ENCODE measurements around the gene PLEKHG4B.
A peak's percentile ranks its signal among the peaks of the same experiment; 100 is the strongest.

Gene PLEKHG4B

GRCh38 chr5:139579-140442 lies 47.8 kb downstream of the PLEKHG4B start:
- DNase-seq: no peak

DNA sequence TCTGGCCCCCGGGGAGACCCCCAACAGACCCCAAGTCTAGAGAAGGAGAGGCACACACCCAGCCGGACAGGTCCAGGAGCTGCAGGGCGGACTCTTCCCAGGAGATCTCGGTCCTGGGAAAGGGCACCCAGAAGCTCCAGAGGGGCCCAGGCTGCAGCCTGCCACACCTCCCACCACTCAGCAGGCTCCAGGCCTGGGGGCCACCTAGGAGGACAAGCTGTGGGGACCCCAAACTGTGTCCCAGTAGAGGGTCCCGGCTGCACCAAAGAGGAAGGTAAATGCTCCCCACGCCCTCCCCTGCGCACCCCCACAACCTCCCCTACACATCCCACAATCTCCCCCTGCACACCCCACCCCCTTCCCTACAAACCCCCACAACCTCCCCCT lies 48.5 kb downstream of the PLEKHG4B start:
- no peak for DNase-seq

DNA sequence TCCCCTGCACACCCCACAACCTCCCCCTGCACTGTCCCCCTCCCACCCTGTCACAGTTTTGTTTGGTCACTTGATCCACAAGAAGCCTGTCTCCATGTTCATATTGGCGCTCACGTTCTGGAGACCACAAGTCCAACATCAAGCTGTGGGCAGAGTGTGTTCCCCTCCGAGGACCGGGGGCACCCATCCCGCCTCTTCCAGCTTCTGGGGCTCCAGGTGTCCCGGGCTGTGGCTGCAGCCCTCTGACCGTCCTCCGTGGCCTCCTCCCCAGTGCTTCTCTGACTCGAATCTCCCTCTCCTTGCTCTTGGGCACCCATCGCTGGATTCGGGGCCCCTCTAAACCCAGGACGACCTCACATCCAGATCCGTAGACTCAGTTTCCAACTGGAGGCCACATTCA lies 49.2 kb downstream of the PLEKHG4B start:
- no peak for DNase-seq

GRCh38 chr5:141761-142160 lies 49.8 kb downstream of the PLEKHG4B start:
- DNase-seq: no peak

- DNase-seq: no peak
Observed at GRCh38 chr5:142246-142810, 50.4 kb downstream of the PLEKHG4B start.

- no peak for DNase-seq
Observed at GRCh38 chr5:143041-143440, 51.1 kb downstream of the PLEKHG4B start.

- no peak for DNase-seq
Observed at GRCh38 chr5:144941-145340, 53.0 kb downstream of the PLEKHG4B start.

DNA sequence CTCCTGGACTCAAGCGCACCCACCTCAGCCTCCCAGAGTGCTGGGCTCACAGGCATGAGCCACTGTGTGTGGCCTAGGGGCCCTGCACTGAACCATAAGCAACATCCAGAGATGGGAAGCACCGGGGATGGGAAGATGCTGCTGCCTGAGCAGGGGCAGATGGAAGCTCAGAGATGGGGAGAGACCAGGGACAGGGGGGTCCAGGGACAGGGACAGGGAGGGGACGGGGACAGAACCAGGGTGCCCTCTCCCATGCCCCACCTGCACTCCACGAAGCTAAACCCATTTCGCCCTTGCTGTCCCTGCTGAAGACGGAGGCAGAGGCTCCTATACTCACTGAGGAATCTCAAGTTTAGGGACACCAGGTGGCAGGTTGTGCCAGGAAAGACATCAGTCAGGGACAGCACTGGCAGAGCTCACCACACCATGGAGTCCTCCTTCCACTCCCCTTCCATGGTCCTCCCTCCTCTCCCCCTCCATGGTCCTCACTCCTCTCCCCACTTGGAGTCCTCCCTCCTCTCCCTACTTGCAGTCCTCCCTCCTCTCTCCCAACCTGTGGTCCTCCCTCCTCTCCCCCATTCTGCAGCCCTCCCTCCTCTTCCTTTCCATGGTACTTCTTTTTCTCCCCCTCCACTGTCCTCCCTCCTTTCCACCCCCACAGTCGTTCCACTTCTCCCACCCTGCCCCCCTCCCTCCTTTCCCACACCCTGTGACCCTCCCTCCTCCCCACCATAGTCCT lies 53.8 kb downstream of the PLEKHG4B start:
- DNase-seq: no peak

GRCh38 chr5:147751-148150 lies 55.8 kb downstream of the PLEKHG4B start:
- no peak for DNase-seq

- DNase-seq: peak; percentile 47
Observed at GRCh38 chr5:149745-150485, 57.9 kb downstream of the PLEKHG4B start.

- no peak for DNase-seq
Observed at GRCh38 chr5:150746-151145, 58.8 kb downstream of the PLEKHG4B start.

- no peak for DNase-seq
Observed at GRCh38 chr5:152077-152476, 60.1 kb downstream of the PLEKHG4B start.

GRCh38 chr5:153256-153655 lies 61.3 kb downstream of the PLEKHG4B start:
- DNase-seq: no peak

DNA sequence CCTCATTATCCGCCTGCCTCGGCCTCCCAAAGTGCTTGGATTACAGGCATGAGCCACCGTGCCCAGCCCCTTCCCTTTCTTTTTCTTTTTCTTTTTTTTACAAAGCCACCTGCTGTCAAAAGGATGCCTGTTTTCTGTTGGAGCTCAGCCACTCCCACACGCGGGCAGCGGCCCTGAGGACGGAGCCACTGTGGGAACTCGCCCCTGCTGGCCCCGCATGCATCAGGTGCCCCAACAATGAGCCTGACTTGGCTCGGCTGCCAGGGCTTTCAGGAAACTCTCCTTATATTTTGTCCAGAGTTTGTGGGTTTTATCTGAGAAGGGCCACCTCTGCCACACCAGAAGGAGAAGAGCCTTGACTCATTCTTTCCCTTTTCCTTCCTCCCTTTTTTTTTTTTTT lies 62.3 kb downstream of the PLEKHG4B start:
- DNase-seq: no peak

- DNase-seq: no peak
Observed at GRCh38 chr5:154826-155225, 62.9 kb downstream of the PLEKHG4B start.

- no peak for DNase-seq
Observed at GRCh38 chr5:155651-156410, 63.9 kb downstream of the PLEKHG4B start.

DNA sequence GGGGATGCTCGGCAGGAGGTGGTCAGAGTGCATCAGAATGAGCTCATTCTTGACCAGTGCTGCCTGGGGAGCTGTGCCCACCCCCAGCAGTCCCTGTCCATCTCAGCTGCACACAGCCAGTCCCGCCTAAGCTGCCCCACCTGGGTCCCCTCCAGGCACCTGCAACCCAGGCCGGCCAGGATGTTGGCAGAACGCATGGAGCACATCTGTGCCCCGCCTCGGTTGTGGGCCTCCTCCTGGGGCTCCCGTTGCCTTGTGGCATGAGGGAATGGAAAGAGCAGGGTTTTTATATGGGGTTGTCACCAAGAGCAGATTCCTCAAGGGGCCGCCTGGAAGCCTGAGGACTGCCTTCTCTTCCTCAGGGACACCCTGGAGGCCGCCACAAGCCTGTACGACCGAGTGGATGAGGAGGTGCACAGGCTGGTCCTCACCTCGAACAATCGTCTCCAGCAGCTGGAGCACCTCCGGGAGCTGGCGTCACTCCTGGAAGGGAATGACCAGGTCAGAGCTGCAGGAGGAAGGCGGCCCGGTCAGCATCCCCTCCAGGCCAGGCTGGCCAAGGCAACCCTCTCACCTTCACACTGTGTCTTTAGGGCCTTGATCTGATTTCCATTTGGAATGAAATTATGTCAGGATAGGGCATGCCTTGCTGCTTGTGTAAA lies 64.6 kb downstream of the PLEKHG4B start:
- no peak for DNase-seq

- DNase-seq: no peak
Observed at GRCh38 chr5:157126-157715, 65.3 kb downstream of the PLEKHG4B start.

GRCh38 chr5:157801-158200 lies 65.8 kb downstream of the PLEKHG4B start:
- DNase-seq: no peak

DNA sequence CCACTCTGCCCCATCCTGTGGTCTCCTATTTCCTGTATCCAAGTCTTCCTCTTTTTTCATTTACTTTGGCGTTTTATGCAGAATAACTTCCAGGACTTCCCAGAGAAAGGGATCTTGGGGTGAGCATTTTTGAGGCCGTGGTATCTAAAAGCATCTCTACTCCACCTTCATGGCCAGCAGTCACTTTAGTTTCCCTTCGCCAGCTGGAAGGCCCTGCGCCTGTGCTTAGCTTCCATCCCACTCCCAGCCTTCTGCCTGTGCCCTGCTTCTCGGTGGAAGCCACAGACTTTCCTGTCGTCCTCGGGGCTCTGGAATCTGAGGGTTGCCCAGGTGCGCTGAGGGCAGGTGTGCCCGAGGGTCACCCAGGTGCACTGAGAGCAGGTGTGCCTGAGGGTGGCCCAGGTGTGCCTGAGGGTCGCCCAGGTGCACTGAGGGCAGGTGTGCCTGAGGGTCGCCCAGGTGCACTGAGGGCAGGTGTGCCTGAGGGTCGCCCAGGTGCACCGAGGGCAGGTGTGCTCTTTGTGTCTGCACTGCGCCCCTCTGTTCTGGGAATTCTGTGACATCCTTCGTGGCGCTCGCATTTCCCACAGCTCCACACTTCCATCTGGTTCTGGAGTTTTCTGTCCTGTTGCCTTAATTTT lies 67.0 kb downstream of the PLEKHG4B start:
- DNase-seq: no peak
